Liver (tissue), 9 donors: ENCODE data around the gene MEAK7. TPM values are rescaled to one million over a fixed set of nuclear protein-coding genes. Genes with fewer than 3 reads are reported as not detected.

Source experiments
- DNase-seq: peaks from one replicate; pipeline ENCODE4 v3.0.0-alpha.2; 2017; ENCODE audit warnings: low spot score
- H3K27ac ChIP-seq, 2 donors: one replicate each; pipeline ENCODE4 v1.7.0; 2013; ENCODE audit warnings: inconsistent platforms in 2 of 2, low read length in 2 of 2, control low read depth in 1 of 2, low read depth in 1 of 2, mild to moderate bottlenecking in 1 of 2
- H3K27me3 ChIP-seq, 4 donors: one replicate each; pipeline versions ENCODE4 v1.6.1 to v1.7.0; 2013; ENCODE audit warnings: low read length in 3 of 4, inconsistent platforms in 1 of 4, mild to moderate bottlenecking in 1 of 4, moderate library complexity in 1 of 4; ENCODE audit not compliant: control insufficient read depth in 4 of 4, insufficient read depth in 4 of 4
- H3K36me3 ChIP-seq, 4 donors: one replicate each; pipeline versions ENCODE4 v1.6.1 to v1.7.0; 2013; ENCODE audit warnings: low read length in 3 of 4, mild to moderate bottlenecking in 3 of 4, low read depth in 1 of 4, moderate library complexity in 1 of 4; ENCODE audit not compliant: control insufficient read depth in 4 of 4, insufficient read depth in 3 of 4
- H3K4me1 ChIP-seq, 4 donors: one replicate each; pipeline versions ENCODE4 v1.6.1 to v1.7.0; 2013; ENCODE audit warnings: low read length in 3 of 4, mild to moderate bottlenecking in 3 of 4, moderate library complexity in 1 of 4; ENCODE audit not compliant: control insufficient read depth in 4 of 4, insufficient read depth in 4 of 4
- H3K4me3 ChIP-seq, 3 donors: one replicate each; pipeline versions ENCODE4 v1.6.1 to v1.7.0; 2013; ENCODE audit warnings: low read length in 3 of 3, control low read depth in 1 of 3, low read depth in 1 of 3, mild to moderate bottlenecking in 1 of 3
- H3K9ac ChIP-seq, 2 donors: one replicate each; pipeline ENCODE4 v1.7.0; 2013; ENCODE audit warnings: low read length in 2 of 2, mild to moderate bottlenecking in 2 of 2, moderate library complexity in 2 of 2, control low read depth in 1 of 2, low read depth in 1 of 2
- H3K9me3 ChIP-seq, 4 donors: one replicate each; pipeline versions ENCODE4 v1.6.1 to v1.7.0; 2013; ENCODE audit warnings: low read length in 3 of 4; ENCODE audit not compliant: control insufficient read depth in 4 of 4
- ATF3 ChIP-seq: IDR thresholded peaks from 2 replicates; pipeline ENCODE4 v1.6.1; 2016; ENCODE audit warnings: antibody characterized with exemption
- EGR1 ChIP-seq, 2 donors: IDR thresholded peaks; 2 replicates each; pipeline ENCODE4 v1.6.1; 2016 to 2018; ENCODE audit warnings: antibody characterized with exemption in 2 of 2, low read depth in 2 of 2
- FOXA1 ChIP-seq: IDR thresholded peaks from 2 replicates; pipeline ENCODE4 v1.6.1; 2016; ENCODE audit warnings: antibody characterized with exemption
- FOXA2 ChIP-seq: IDR thresholded peaks from 2 replicates; pipeline ENCODE4 v1.6.1; 2016; ENCODE audit warnings: antibody characterized with exemption
- GABPA ChIP-seq, 2 donors: IDR thresholded peaks in 1 of 2; conservative IDR thresholded peaks in 1 of 2; 2 replicates each; pipeline ENCODE4 v1.6.1; 2016; ENCODE audit warnings: antibody characterized with exemption in 2 of 2, mild to moderate bottlenecking in 1 of 2, moderate library complexity in 1 of 2
- HNF4A ChIP-seq, 2 donors: conservative IDR thresholded peaks; 2 replicates each; pipeline ENCODE4 v1.6.1; 2016; ENCODE audit warnings: antibody characterized with exemption in 2 of 2, mild to moderate bottlenecking in 2 of 2
- HNF4G ChIP-seq: IDR thresholded peaks from 2 replicates; pipeline ENCODE4 v1.6.1; 2016; ENCODE audit warnings: antibody characterized with exemption
- JUND ChIP-seq, 2 donors: IDR thresholded peaks; 2 replicates each; pipeline ENCODE4 v1.6.1; 2016; ENCODE audit warnings: antibody characterized with exemption in 2 of 2
- MAX ChIP-seq: IDR thresholded peaks from 2 replicates; pipeline ENCODE4 v1.6.1; 2016; ENCODE audit warnings: antibody characterized with exemption
- NR2F2 ChIP-seq: IDR thresholded peaks from 2 replicates; pipeline ENCODE4 v1.6.1; 2016; ENCODE audit warnings: antibody characterized with exemption
- RAD21 ChIP-seq, 2 donors: IDR thresholded peaks; 2 replicates each; pipeline ENCODE4 v1.6.1; 2016; ENCODE audit warnings: antibody characterized with exemption in 2 of 2, mild to moderate bottlenecking in 2 of 2
- REST ChIP-seq: IDR thresholded peaks from 2 replicates; pipeline ENCODE4 v1.6.1; 2016; ENCODE audit warnings: antibody characterized with exemption, mild to moderate bottlenecking
- RXRA ChIP-seq, 2 donors: IDR thresholded peaks; 2 replicates each; pipeline ENCODE4 v1.6.1; 2017 to 2018; ENCODE audit warnings: antibody characterized with exemption in 2 of 2, mild to moderate bottlenecking in 1 of 2
- SP1 ChIP-seq: IDR thresholded peaks from 2 replicates; pipeline ENCODE4 v1.6.1; 2018; ENCODE audit warnings: antibody characterized with exemption, mild to moderate bottlenecking
- TAF1 ChIP-seq: conservative IDR thresholded peaks from 2 replicates; pipeline ENCODE4 v1.6.1; 2016; ENCODE audit warnings: antibody characterized with exemption, mild to moderate bottlenecking
- YY1 ChIP-seq: IDR thresholded peaks from 2 replicates; pipeline ENCODE4 v1.6.1; 2016; ENCODE audit warnings: antibody characterized with exemption, mild to moderate bottlenecking
- ZBTB33 ChIP-seq: IDR thresholded peaks from 2 replicates; pipeline ENCODE4 v1.6.1; 2016; ENCODE audit warnings: antibody characterized with exemption
- WGBS: extraction: QIAGEN DNeasy Blood & Tissue Kit; methylation state at CpG from one replicate; pipeline ENCODE4 v1.1.7; 2013; 5-methylcytosine and 5-hydroxymethylcytosine counted together
- polyA plus RNA-seq, 2 donors: library from polyadenylated mRNA; stranded (reverse) in 1 of 2; unstranded in 1 of 2; fragments of 200-250 nt in 1 of 2; fragments of >200 nt in 1 of 2; fragmentation: Nextera tagmentation in 1 of 2; extraction: Ambion mirVana in 1 of 2; gene quantifications; one replicate each; pipeline versions ENCODE4 v1.2.1 to v1.2.3, GENCODE V29; 2013 to 2015
- total RNA-seq, 2 donors: library from RNA; depleted of rRNA; stranded (reverse); fragments of >200 nt; gene quantifications; one replicate each; pipeline ENCODE4 v1.2.3, GENCODE V29; 2014
- TF ChIP-seq, protein P1 (sequence below): fragments of 150-350 bp; IDR thresholded peaks from 2 replicates; pipeline ENCODE4 v1.5.1; 2017; ENCODE audit warnings: improper control_type of control experiment, low read depth, low read length; ENCODE audit not compliant: missing input control
- donor health status: healthy.
- donor health status: healthy.
- donor health status: healthy.
- donor health status: healthy.
- donor health status: healthy.

MEAK7 gene
- total and polyA plus RNA-seq, 4 donors: 1.3 to 4.0 (median 2.2) TPM

DNA sequence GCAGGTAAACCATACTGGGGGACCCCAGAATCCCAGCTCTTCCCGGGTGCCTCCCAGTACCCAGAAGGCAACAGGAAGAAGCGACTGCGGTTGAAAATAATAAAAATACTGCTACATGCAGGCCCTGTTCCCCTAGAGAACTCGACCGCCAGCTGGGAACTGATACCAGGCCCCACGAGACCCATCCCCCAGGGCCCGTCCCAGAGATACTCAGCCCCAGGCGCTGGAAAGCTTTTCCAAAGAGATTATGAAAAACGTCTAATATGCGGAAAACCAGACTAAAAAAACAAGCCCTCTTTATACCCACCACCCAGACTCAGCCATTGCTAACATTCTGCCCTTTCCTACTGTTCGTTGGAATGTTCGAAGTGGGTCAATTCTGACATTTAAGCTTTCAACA, 12.9 kb upstream of the MEAK7 start:
- TF ChIP-seq EGR1 (IDR thresholded peaks at IDR 0.05; ENCODE audit: low read depth in 2 of 2): no peak
- no peak for TF ChIP-seq NR2F2
- TF ChIP-seq FOXA2: no peak
- no peak for TF ChIP-seq TAF1
- no peak for TF ChIP-seq HNF4G
- TF ChIP-seq SP1: no peak
- TF ChIP-seq FOXA1: no peak
- no peak for TF ChIP-seq HNF4A (conservative IDR thresholded peaks at IDR 0.05)
- TF ChIP-seq YY1: no peak
- no peak for TF ChIP-seq ATF3
- TF ChIP-seq RAD21 (IDR thresholded peaks at IDR 0.05): no peak
- no peak for TF ChIP-seq GABPA (IDR thresholded peaks at IDR 0.05 in 1 of 2, conservative IDR thresholded peaks at IDR 0.05 in 1 of 2)
- TF ChIP-seq JUND (IDR thresholded peaks at IDR 0.05): no peak
- TF ChIP-seq, protein P1, sequence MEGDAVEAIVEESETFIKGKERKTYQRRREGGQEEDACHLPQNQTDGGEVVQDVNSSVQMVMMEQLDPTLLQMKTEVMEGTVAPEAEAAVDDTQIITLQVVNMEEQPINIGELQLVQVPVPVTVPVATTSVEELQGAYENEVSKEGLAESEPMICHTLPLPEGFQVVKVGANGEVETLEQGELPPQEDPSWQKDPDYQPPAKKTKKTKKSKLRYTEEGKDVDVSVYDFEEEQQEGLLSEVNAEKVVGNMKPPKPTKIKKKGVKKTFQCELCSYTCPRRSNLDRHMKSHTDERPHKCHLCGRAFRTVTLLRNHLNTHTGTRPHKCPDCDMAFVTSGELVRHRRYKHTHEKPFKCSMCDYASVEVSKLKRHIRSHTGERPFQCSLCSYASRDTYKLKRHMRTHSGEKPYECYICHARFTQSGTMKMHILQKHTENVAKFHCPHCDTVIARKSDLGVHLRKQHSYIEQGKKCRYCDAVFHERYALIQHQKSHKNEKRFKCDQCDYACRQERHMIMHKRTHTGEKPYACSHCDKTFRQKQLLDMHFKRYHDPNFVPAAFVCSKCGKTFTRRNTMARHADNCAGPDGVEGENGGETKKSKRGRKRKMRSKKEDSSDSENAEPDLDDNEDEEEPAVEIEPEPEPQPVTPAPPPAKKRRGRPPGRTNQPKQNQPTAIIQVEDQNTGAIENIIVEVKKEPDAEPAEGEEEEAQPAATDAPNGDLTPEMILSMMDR: no peak
- TF ChIP-seq RXRA (IDR thresholded peaks at IDR 0.05): no peak
- no peak for TF ChIP-seq REST
- no peak for TF ChIP-seq MAX
- no peak for TF ChIP-seq ZBTB33
- Histone ChIP-seq H3K36me3 (no peaks in the 10 kb centered on the region), H3K4me1 (no peaks in the 10 kb centered on the region), H3K27me3 (no peaks in the 10 kb centered on the region), H3K27ac (no peak overlapping the region), H3K9me3 (no peaks in the 10 kb centered on the region), H3K4me3 (no peak overlapping the region), H3K9ac (no peak overlapping the region)
- 90% methylated on average over 12 of the region's 12 CpGs for WGBS
- no peak for DNase-seq
